GM10266 (cell line): ENCODE measurements around the gene BTN3A1.
"Not testable (repeated sequence)": the region's sequence is repeated elsewhere in the genome, so short reads cannot be mapped to it uniquely, and the experiment has no call there.

Source experiments
- DNase-seq: peaks from one replicate; pipeline ENCODE4 v3.0.0; 2012; ENCODE audit errors: extremely low spot score
- TF ChIP-seq, protein P1 (sequence below): IDR thresholded peaks from 2 replicates; pipeline ENCODE4 v1.5.1; 2012; ENCODE audit warnings: mild to moderate bottlenecking, low read depth; ENCODE audit not compliant: control insufficient read depth, insufficient read depth; ENCODE audit errors: missing control alignments

The BTN3A1 gene

GRCh38 chr6:26414281-26414680, 12.2 kb downstream of the BTN3A1 start:
- DNase-seq: no peak
- TF ChIP-seq, protein P1, sequence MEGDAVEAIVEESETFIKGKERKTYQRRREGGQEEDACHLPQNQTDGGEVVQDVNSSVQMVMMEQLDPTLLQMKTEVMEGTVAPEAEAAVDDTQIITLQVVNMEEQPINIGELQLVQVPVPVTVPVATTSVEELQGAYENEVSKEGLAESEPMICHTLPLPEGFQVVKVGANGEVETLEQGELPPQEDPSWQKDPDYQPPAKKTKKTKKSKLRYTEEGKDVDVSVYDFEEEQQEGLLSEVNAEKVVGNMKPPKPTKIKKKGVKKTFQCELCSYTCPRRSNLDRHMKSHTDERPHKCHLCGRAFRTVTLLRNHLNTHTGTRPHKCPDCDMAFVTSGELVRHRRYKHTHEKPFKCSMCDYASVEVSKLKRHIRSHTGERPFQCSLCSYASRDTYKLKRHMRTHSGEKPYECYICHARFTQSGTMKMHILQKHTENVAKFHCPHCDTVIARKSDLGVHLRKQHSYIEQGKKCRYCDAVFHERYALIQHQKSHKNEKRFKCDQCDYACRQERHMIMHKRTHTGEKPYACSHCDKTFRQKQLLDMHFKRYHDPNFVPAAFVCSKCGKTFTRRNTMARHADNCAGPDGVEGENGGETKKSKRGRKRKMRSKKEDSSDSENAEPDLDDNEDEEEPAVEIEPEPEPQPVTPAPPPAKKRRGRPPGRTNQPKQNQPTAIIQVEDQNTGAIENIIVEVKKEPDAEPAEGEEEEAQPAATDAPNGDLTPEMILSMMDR: no peak

GRCh38 chr6:26415036-26415614, 13.1 kb downstream of the BTN3A1 start:
- DNase-seq: no peak
- TF ChIP-seq, protein P1: no peak

DNA sequence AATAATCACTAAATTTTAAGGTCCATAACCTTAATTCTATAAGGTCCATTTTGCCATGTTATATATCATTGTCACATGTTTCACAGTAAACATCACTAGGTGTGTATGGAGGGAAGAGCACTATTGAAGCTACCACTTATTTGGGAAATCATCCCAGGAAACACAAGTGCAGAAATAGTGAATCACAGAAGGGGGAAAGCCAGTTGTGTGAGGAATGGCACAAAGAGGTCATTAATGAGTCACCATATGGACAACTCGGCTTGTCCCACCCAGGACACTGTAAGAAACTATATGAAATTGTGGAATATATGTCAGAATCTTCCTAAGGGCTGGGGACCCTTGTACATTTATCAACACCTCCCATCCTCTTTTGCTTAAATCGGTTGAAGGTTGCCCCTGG, 13.7 kb downstream of the BTN3A1 start:
- DNase-seq: no peak
- TF ChIP-seq, protein P1: no peak

GRCh38 chr6:26416288-26416687, 14.2 kb downstream of the BTN3A1 start:
- no peak for DNase-seq
- TF ChIP-seq, protein P1: no peak

GRCh38 chr6:26418077-26418476, 16.0 kb downstream of the BTN3A1 start:
- DNase-seq: not testable (repeated sequence)

DNA sequence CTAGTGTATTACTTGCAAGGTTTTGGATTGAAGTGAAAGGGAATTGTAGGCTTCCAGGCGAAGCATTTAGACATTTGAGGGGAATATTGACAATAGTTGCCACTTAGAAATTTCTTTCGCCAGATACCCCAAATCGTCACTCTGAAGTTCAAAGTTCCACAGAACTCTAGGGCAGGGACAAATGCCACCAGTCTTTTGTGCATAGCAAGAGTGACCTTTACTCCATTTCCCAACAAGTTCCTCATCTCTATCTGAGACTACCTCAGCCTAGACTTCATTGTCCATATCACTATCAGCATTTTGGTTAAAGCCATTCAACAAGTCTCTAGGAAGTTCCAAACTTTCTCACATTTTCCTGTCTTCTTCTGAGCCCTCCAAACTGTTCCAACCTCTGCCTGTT, 16.7 kb downstream of the BTN3A1 start:
- DNase-seq: not testable (repeated sequence)

GRCh38 chr6:26420688-26421171, 18.7 kb downstream of the BTN3A1 start:
- no peak for DNase-seq
- TF ChIP-seq, protein P1: peak; percentile 53

GRCh38 chr6:26421259-26422144, 19.4 kb downstream of the BTN3A1 start:
- peak; percentile 76 for DNase-seq
- TF ChIP-seq, protein P1: no peak
